ENCODE results near the gene FAM184A.
A peak's percentile ranks its signal among the peaks of the same experiment; 100 is the strongest.

Gene FAM184A

DNA sequence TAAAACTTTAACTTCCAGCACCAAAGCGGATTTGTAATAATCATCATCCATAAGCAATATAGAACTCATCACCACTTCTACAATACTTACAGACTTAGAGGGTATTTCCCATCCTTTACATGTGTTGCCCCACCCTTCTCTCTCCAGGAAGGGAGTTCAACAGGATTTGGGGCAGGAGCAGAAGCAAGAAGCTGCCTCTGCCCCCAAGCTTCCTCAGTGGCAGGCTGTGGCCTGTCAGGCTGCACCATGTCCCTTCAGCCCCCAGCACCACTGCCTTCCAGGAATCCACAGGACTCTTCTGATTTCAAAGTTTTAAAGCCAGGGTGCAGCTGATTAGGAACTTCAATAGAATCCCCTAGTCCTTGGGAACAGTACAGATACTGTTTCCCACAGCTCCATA is 106.8 kb downstream of the FAM184A start:
- H3K4me3 ChIP-seq (replicated peaks; ENCODE audit: low read depth, low read length), result no peak overlapping the region
- no peak for DNase-seq (ENCODE audit: extremely low read depth, low read depth)
- no peak for TF ChIP-seq CTCF (IDR thresholded peaks at IDR 0.05; ENCODE audit: low read depth, low read length, missing control alignments)

DNA sequence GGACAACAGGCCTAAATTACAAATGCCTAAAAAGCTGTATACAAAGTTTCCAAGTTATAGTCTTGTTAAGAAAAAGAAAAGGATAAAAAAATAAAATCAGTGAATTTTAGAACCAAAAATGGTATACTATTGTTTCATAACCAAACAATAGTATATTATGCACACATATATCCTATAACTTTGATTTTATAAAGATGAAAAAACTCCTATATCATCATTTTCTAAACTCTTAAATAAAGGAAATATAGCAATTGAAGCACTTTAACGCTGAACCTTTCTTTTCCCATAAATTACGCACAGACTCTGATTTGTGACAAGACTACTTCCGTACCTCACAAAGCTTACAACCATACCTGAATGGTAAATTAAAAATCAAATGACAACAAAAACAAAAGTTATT is 107.6 kb downstream of the FAM184A start:
- H3K4me3 ChIP-seq (replicated peaks; ENCODE audit: low read depth, low read length), result no peak overlapping the region
- TF ChIP-seq CTCF (IDR thresholded peaks at IDR 0.05; ENCODE audit: low read depth, low read length, missing control alignments), result no peak
- DNase-seq (ENCODE audit: extremely low read depth, low read depth), result no peak

- no peak for DNase-seq (ENCODE audit: extremely low read depth, low read depth)
- H3K4me3 ChIP-seq (replicated peaks; ENCODE audit: low read depth, low read length), result no peak overlapping the region
- TF ChIP-seq CTCF (IDR thresholded peaks at IDR 0.05; ENCODE audit: low read depth, low read length, missing control alignments), result peak; percentile 7
These were observed 110.0 kb downstream of the FAM184A start for GRCh38 chr6:118968416-118968815.

GRCh38 chr6:118967239-118967638 is 111.2 kb downstream of the FAM184A start:
- TF ChIP-seq CTCF (IDR thresholded peaks at IDR 0.05; ENCODE audit: low read depth, low read length, missing control alignments), result no peak
- no peak overlapping the region for H3K4me3 ChIP-seq (replicated peaks; ENCODE audit: low read depth, low read length)

GRCh38 chr6:118965843-118966370 is 112.6 kb downstream of the FAM184A start:
- H3K4me3 ChIP-seq (replicated peaks; ENCODE audit: low read depth, low read length), result no peak overlapping the region
- TF ChIP-seq CTCF (IDR thresholded peaks at IDR 0.05; ENCODE audit: low read depth, low read length, missing control alignments), result no peak
- no peak for DNase-seq (ENCODE audit: extremely low read depth, low read depth)

More at GRCh38 chr6:118967239-118967638, 111.2 kb downstream of the FAM184A start:
- DNase-seq (ENCODE audit: extremely low read depth, low read depth), result no peak

DNA sequence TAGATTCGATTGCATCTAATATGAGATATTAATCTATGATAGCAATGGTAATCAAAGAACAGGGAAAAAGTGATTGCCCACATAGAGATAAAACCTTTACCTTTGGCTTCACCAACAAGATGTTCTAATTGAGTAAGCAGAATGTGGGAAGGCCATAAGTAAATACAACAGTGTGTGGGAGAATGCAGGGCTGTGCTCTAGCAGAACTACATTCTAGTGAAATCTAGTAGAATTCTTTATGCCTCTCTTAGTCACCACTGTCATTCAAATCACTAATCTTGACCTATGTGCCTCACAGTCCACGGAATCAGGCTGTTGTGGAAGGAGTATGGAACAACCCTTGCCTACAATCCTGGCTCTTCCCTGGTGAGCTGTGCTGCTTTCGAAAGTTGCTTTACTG is 113.1 kb downstream of the FAM184A start:
- no peak for TF ChIP-seq CTCF (IDR thresholded peaks at IDR 0.05; ENCODE audit: low read depth, low read length, missing control alignments)
- no peak for DNase-seq (ENCODE audit: extremely low read depth, low read depth)
- no peak overlapping the region for H3K4me3 ChIP-seq (replicated peaks; ENCODE audit: low read depth, low read length)

GRCh38 chr6:118963003-118963402 is 115.5 kb downstream of the FAM184A start:
- H3K4me3 ChIP-seq (replicated peaks; ENCODE audit: low read depth, low read length), result no peak overlapping the region
- DNase-seq (ENCODE audit: extremely low read depth, low read depth), result no peak
- TF ChIP-seq CTCF (IDR thresholded peaks at IDR 0.05; ENCODE audit: low read depth, low read length, missing control alignments), result no peak

Data from HFF-Myc (cell line).